D721Med (cell line): Measurements from ENCODE around the gene BANF1.

ENCODE experiments used
- DNase-seq: peaks from one replicate; pipeline ENCODE4 v3.0.0; 2011; ENCODE audit warnings: low spot score; ENCODE audit not compliant: insufficient read length
- FAIRE-seq: peaks from 2 replicates; lab custom pipeline; 2011; peaks lifted over from hg19 to GRCh38; lab: Jason Lieb, UNC
- CTCF ChIP-seq: IDR thresholded peaks from 2 replicates; pipeline ENCODE4 v1.5.1; 2012; ENCODE audit warnings: mild to moderate bottlenecking, control low read depth; ENCODE audit not compliant: insufficient read depth; ENCODE audit errors: missing control alignments

Gene BANF1

GRCh38 chr11:65988791-65989592 lies 13.3 kb upstream of the BANF1 start:
- TF ChIP-seq CTCF = peak; percentile 100
- FAIRE-seq (peak; percentile 89), DNase-seq (peak; percentile 85)

- TF ChIP-seq CTCF = no peak
- no peak for DNase-seq
- FAIRE-seq = no peak
Observed at GRCh38 chr11:65992056-65992455, 10.2 kb upstream of the BANF1 start.

GRCh38 chr11:65997286-65997685 lies 5.0 kb upstream of the BANF1 start:
- DNase-seq (no peak), FAIRE-seq (no peak)
- TF ChIP-seq CTCF = no peak

- no peak for TF ChIP-seq CTCF
- DNase-seq = no peak
- no peak for FAIRE-seq
Observed at GRCh38 chr11:66002648-66003225, 434 bp downstream of the BANF1 start.

- FAIRE-seq = no peak
- DNase-seq = no peak
- no peak for TF ChIP-seq CTCF
Observed at GRCh38 chr11:66003291-66003690, 988 bp downstream of the BANF1 start.

- FAIRE-seq (no peak), DNase-seq (no peak)
- TF ChIP-seq CTCF = no peak
Observed at GRCh38 chr11:66004186-66004585, 1.9 kb downstream of the BANF1 start.
